Body of pancreas (tissue), 4 donors: ENCODE results near the gene TXNRD2. TPM values are rescaled to one million over a fixed set of nuclear protein-coding genes. Genes with fewer than 3 reads are reported as not detected.
A peak's percentile ranks its signal among the peaks of the same experiment; 100 is the strongest.
"Not testable (repeated sequence)": the region's sequence is repeated elsewhere in the genome, so short reads cannot be mapped to it uniquely, and the experiment has no call there.

ENCODE experiments used
- ATAC-seq: fragments of 150-250 bp; one replicate; pipeline ENCODE4 v1.9.1; 2016
- DNase-seq, 4 donors: peaks; one replicate each; pipeline ENCODE4 v3.0.0-alpha.2; 2019
- H3K27ac ChIP-seq, 4 donors: fragments of 200-600 bp; sonication (generic); 1 replicate in 3 of 4; 2 replicates in 1 of 4; pipeline versions ENCODE4 v1.5.1 to v1.6.1; 2016 to 2019; ENCODE audit warnings: mild to moderate bottlenecking in 1 of 4, mixed read lengths in 1 of 4, moderate library complexity in 1 of 4
- H3K27me3 ChIP-seq, 2 donors: fragments of 200-600 bp; sonication (generic); one replicate each; pipeline ENCODE4 v1.6.0; 2016; ENCODE audit warnings: mild to moderate bottlenecking in 1 of 2
- H3K36me3 ChIP-seq, 2 donors: fragments of 200-600 bp; sonication (generic); replicated peaks in 1 of 2; 2 replicates each; pipeline ENCODE4 v1.5.1; 2016; ENCODE audit warnings: low read depth in 2 of 2; ENCODE audit not compliant: insufficient read depth in 1 of 2
- H3K4me1 ChIP-seq: fragments of 200-600 bp; sonication (generic); one replicate; pipeline ENCODE4 v1.6.0; 2016
- H3K4me3 ChIP-seq, 2 donors: fragments of 200-600 bp; sonication (generic); 1 replicate in 1 of 2; 2 replicates in 1 of 2; pipeline ENCODE4 v1.5.1; 2016 to 2019
- H3K9me3 ChIP-seq, 3 donors: fragments of 200-600 bp; sonication (generic); 1 replicate in 2 of 3; 2 replicates in 1 of 3; pipeline ENCODE4 v1.5.1; 2016
- CTCF ChIP-seq, 7 experiments: fragments of 450-650 bp in 4 of 7; fragments of 200-600 bp in 3 of 7; sonication (generic) in 3 of 7; IDR thresholded peaks; one replicate each; pipeline ENCODE4 v1.5.1; 2016 to 2019; ENCODE audit warnings: antibody characterized with exemption in 7 of 7
- POLR2A ChIP-seq, 3 donors: fragments of 450-650 bp; IDR thresholded peaks; one replicate each; pipeline ENCODE4 v1.6.1; 2016; ENCODE audit warnings: antibody characterized with exemption in 3 of 3, mild to moderate bottlenecking in 2 of 3
- WGBS, 2 donors: methylation state at CpG; one replicate each; pipeline ENCODE4 v1.1.5; 2017; 5-methylcytosine and 5-hydroxymethylcytosine counted together
- intact Hi-C: fragments of 100-400 bp; cut with DNase I; formaldehyde crosslinking; loops from one replicate; pipeline ENCODE4 v1.15.1; 2023
- total RNA-seq, 2 donors: library from RNA; depleted of rRNA; stranded (reverse); fragments of >200 nt; gene quantifications; one replicate each; pipeline ENCODE4 v1.1.0, GENCODE V29; 2016

TXNRD2 gene
- total RNA-seq, 2 donors from 2014 or later: 22.1 to 23.6 TPM

GRCh38 chr22:19927696-19928095 is 13.9 kb downstream of the TXNRD2 start:
- DNase-seq (no peak), ATAC-seq (no peak)
- H3K27me3 ChIP-seq: no peaks in the 10 kb centered on the region
- WGBS, 2 donors: 82 to 85% methylated on average over 7 of the region's 7 CpGs
- H3K9me3 ChIP-seq: no peaks in the 10 kb centered on the region
- H3K36me3 ChIP-seq: no peaks in the 10 kb centered on the region
- H3K4me1 ChIP-seq: no peaks in the 10 kb centered on the region
- H3K4me3 ChIP-seq: no peak overlapping the region
- intact Hi-C loops: no loop called here
- no peak overlapping the region for H3K27ac ChIP-seq
- no peak for TF ChIP-seq CTCF (IDR thresholded peaks at IDR 0.05)
- no peak for TF ChIP-seq POLR2A (IDR thresholded peaks at IDR 0.05)

GRCh38 chr22:19926028-19926427 is 15.6 kb downstream of the TXNRD2 start:
- H3K9me3 ChIP-seq, DNase-seq, H3K27me3 ChIP-seq, H3K36me3 ChIP-seq, H3K4me1 ChIP-seq, H3K4me3 ChIP-seq, H3K27ac ChIP-seq, ATAC-seq, intact Hi-C loops: not testable (repeated sequence)
- 80 to 86% methylated on average over 11 of the region's 11 CpGs for WGBS, 2 donors

GRCh38 chr22:19923914-19924513 is 17.6 kb downstream of the TXNRD2 start:
- intact Hi-C loops: no loop called here
- TF ChIP-seq POLR2A (IDR thresholded peaks at IDR 0.05): no peak
- TF ChIP-seq CTCF (IDR thresholded peaks at IDR 0.05): no peak
- no peaks in the 10 kb centered on the region for H3K9me3 ChIP-seq
- H3K27ac ChIP-seq: no peak overlapping the region
- DNase-seq: no peak
- H3K4me1 ChIP-seq: peaks cover 7% of the 10 kb centered on the region
- H3K4me3 ChIP-seq: no peak overlapping the region
- 84% methylated on average over 8 to 12 of the region's 12 CpGs for WGBS, 2 donors
- H3K27me3 ChIP-seq: no peaks in the 10 kb centered on the region
- no peak for ATAC-seq
- no peaks in the 10 kb centered on the region for H3K36me3 ChIP-seq

- H3K36me3 ChIP-seq: peaks cover 0 to 10% of the 10 kb centered on the region in 2 donors
- intact Hi-C loops: no loop called here
- no peaks in the 10 kb centered on the region for H3K27me3 ChIP-seq
- TF ChIP-seq POLR2A (IDR thresholded peaks at IDR 0.05) (no peak), CTCF (IDR thresholded peaks at IDR 0.05) (no peak)
- ATAC-seq: no peak
- peak overlapping the region in 3 of 4 donors; percentile 22 to 57 (median 34) for H3K27ac ChIP-seq
- peaks cover 7% of the 10 kb centered on the region for H3K4me1 ChIP-seq
- no peak overlapping the region for H3K4me3 ChIP-seq
- WGBS, 2 donors: 60 to 65% methylated on average over 3 of the region's 3 CpGs
- no peaks in the 10 kb centered on the region for H3K9me3 ChIP-seq
- no peak for DNase-seq
Observed at GRCh38 chr22:19921544-19922081, 20.0 kb downstream of the TXNRD2 start.

GRCh38 chr22:19919701-19920363 is 21.8 kb downstream of the TXNRD2 start:
- 87 to 97% methylated on average over 6 to 13 of the region's 13 CpGs for WGBS, 2 donors
- intact Hi-C loops: no loop called here
- TF ChIP-seq POLR2A (IDR thresholded peaks at IDR 0.05): no peak
- no peak for TF ChIP-seq CTCF (IDR thresholded peaks at IDR 0.05)
- Histone ChIP-seq H3K27ac (no peak overlapping the region), H3K4me1 (peaks cover 7% of the 10 kb centered on the region), H3K36me3 (peaks cover 5 to 14% of the 10 kb centered on the region in 2 donors), H3K4me3 (no peak overlapping the region), H3K9me3 (no peaks in the 10 kb centered on the region), H3K27me3 (no peaks in the 10 kb centered on the region)
- DNase-seq (no peak), ATAC-seq (no peak)
